Measurements from ENCODE around the gene SUPT3H.
"Not testable (repeated sequence)": the region's sequence is repeated elsewhere in the genome, so short reads cannot be mapped to it uniquely, and the experiment has no call there.

Gene SUPT3H

DNA sequence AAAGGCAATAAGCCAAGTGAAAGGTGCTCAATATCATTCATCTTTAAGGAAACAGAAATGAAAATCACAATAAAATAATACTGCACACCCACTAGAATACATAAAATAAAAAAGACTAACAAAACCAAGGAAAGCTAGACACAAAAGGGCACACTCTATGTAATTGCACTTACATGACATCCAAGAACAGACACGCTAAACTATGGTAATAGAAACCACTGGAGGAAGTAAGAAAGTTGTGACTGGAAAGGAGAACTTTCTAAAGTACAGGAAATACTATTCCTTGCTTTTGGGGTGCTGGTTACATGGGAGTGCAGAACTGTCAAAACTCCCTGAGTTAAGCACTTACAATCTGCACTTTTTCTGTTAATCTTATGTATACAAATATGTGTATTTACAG lies 303.3 kb downstream of the SUPT3H start:
- TF ChIP-seq, protein P1, sequence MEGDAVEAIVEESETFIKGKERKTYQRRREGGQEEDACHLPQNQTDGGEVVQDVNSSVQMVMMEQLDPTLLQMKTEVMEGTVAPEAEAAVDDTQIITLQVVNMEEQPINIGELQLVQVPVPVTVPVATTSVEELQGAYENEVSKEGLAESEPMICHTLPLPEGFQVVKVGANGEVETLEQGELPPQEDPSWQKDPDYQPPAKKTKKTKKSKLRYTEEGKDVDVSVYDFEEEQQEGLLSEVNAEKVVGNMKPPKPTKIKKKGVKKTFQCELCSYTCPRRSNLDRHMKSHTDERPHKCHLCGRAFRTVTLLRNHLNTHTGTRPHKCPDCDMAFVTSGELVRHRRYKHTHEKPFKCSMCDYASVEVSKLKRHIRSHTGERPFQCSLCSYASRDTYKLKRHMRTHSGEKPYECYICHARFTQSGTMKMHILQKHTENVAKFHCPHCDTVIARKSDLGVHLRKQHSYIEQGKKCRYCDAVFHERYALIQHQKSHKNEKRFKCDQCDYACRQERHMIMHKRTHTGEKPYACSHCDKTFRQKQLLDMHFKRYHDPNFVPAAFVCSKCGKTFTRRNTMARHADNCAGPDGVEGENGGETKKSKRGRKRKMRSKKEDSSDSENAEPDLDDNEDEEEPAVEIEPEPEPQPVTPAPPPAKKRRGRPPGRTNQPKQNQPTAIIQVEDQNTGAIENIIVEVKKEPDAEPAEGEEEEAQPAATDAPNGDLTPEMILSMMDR (conservative IDR thresholded peaks at IDR 0.05; ENCODE audit: low read depth, low read length), result no peak
- peak; percentile 34 for DNase-seq (ENCODE audit: low read depth)

DNA sequence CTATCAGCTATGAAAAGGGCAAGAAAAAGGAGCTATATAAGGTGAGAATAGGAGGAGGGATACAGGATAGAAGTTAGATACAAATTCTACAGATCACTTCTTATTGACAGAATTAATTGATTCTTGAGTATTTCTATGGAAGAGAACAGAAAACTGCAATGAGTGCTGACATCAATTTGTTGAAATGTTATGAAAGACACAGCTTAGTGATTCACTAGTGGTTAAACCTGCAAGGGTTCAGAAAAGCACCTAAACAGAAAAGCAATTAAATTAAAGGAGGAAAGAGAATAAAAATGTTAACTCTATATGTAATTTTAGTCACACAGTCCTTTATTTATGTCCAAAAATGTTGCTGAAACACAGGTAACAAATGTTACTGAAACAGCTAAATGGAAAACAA lies 304.0 kb downstream of the SUPT3H start:
- DNase-seq (ENCODE audit: low read depth), result peak; percentile 47
- TF ChIP-seq, protein P1 (conservative IDR thresholded peaks at IDR 0.05; ENCODE audit: low read depth, low read length), result no peak
- H3K4me3 ChIP-seq (ENCODE audit: low read depth, low read length), result no peak overlapping the region

More for the DNA sequence above, 303.3 kb downstream of the SUPT3H start:
- no peak overlapping the region for H3K4me3 ChIP-seq (ENCODE audit: low read depth, low read length)

GRCh38 chr6:45072673-45073072 lies 305.1 kb downstream of the SUPT3H start:
- no peak overlapping the region for H3K4me3 ChIP-seq (ENCODE audit: low read depth, low read length)
- TF ChIP-seq, protein P1 (conservative IDR thresholded peaks at IDR 0.05; ENCODE audit: low read depth, low read length), result no peak
- DNase-seq (ENCODE audit: low read depth), result no peak

- H3K4me3 ChIP-seq (ENCODE audit: low read depth, low read length), result no peak overlapping the region
- TF ChIP-seq, protein P1 (conservative IDR thresholded peaks at IDR 0.05; ENCODE audit: low read depth, low read length), result no peak
- no peak for DNase-seq (ENCODE audit: low read depth)
Measured at GRCh38 chr6:45072016-45072415, 305.7 kb downstream of the SUPT3H start.

- TF ChIP-seq, protein P1 (conservative IDR thresholded peaks at IDR 0.05; ENCODE audit: low read depth, low read length), result no peak
- DNase-seq (ENCODE audit: low read depth), result no peak
- H3K4me3 ChIP-seq (ENCODE audit: low read depth, low read length), result no peak overlapping the region
Measured at GRCh38 chr6:45069091-45069490, 308.6 kb downstream of the SUPT3H start.

DNA sequence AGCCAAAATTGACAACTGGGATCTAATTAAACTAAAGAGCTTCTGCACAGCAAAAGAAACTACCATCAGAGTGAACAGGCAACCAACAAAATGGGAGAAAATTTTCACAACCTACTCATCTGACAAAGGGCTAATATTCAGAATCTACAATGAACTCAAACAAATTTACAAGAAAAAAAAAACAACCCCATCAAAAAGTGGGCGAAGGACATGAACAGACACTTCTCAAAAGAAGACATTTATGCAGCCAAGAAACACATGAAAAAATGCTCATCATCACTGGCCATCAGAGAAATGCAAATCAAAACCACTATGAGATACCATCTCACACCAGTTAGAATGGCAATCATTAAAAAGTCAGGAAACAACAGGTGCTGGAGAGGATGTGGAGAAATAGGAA lies 310.3 kb downstream of the SUPT3H start:
- not testable (repeated sequence) for H3K4me3 ChIP-seq (ENCODE audit: low read depth, low read length); DNase-seq (ENCODE audit: low read depth)

- DNase-seq (ENCODE audit: low read depth); H3K4me3 ChIP-seq (ENCODE audit: low read depth, low read length): not testable (repeated sequence)
Measured at GRCh38 chr6:45062659-45063058, 315.1 kb downstream of the SUPT3H start.

DNA sequence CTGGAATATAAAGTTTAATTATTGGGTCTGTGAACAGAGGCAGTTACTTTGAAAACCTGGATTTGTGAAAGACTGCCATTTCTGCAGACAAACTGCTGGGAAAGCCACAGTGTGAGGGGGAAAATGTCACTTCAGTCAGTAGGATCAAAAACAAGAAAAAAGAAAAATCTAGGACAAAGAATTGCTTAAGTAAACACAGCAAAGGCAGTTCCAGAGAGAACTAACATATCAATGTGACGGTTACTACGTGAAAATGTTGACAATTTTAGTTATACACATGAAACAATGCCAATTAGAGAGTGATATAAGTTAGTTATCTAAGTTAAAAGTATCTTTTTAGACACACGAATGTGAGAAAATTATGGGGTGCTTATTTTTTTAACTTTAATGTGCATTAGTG lies 320.0 kb downstream of the SUPT3H start:
- DNase-seq (ENCODE audit: low read depth), result no peak
- TF ChIP-seq, protein P1 (conservative IDR thresholded peaks at IDR 0.05; ENCODE audit: low read depth, low read length), result no peak
- H3K4me3 ChIP-seq (ENCODE audit: low read depth, low read length), result no peak overlapping the region
